ENCODE data around the gene ITGBL1. TPM values are rescaled to one million over a fixed set of nuclear protein-coding genes. Genes with fewer than 3 reads are reported as not detected.

The ITGBL1 gene
- total and polyA plus RNA-seq, 2 of the 8 experiments (the other 6 are each of a cell fraction or from before 2014, with no cell fraction given) = not detected

DNA sequence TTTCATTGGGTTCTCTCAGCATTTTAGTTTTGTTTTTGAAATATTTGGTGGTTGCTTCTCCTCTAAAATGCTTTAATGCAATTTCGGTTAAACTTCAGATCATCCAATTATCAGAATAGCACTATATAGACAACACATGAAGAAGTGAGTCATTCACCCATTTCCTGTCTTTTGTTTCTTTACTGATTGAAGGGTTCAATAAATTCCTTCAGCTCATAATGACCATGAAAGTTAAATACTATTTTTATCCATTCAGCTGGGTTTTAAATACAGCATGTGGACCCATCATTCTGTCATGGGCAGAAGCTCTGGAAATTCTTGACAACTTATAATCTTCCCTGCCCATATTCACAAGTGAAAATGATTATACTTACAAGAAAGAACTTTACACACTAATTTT, 187.2 kb downstream of the ITGBL1 start:
- Histone ChIP-seq H3K23me2 (ENCODE audit: low read depth, low read length) (no peaks in the 10 kb centered on the region), H3K4ac (replicated peaks; ENCODE audit: insufficient read length, low read depth, low read length) (no peak overlapping the region), H2BK20ac (ENCODE audit: low read length) (no peak overlapping the region), H2AK5ac (ENCODE audit: low read depth, low read length) (no peak overlapping the region), H3K4me3 (ENCODE audit: extremely low read depth in 1 of 4, insufficient read depth in 2 of 4, low read depth in 3 of 4, low read length in 4 of 4) (no peak overlapping the region), H2BK15ac (ENCODE audit: low read length) (no peak overlapping the region), H3K18ac (ENCODE audit: extremely low read depth, low read length) (no peak overlapping the region), H3K27ac (ENCODE audit: low read depth, low read length) (no peak overlapping the region), H3K14ac (ENCODE audit: insufficient read length) (no peak overlapping the region), H2BK5ac (ENCODE audit: low read depth, low read length) (no peak overlapping the region), H3K4me2 (ENCODE audit: insufficient read depth in 1 of 2, low read depth in 2 of 2, low read length in 2 of 2) (no peak overlapping the region), H2AFZ (ENCODE audit: low read length) (no peak overlapping the region), H2BK120ac (replicated peaks; ENCODE audit: low read depth, low read length) (no peak overlapping the region), H3K56ac (replicated peaks; ENCODE audit: insufficient read length, low read depth, low read length) (no peak overlapping the region), H3K36me3 (ENCODE audit: control insufficient read depth in 2 of 4, insufficient read depth in 4 of 4, low read length in 3 of 4) (no peaks in the 10 kb centered on the region), H2BK12ac (ENCODE audit: low read depth, low read length) (no peak overlapping the region), H3K79me2 (ENCODE audit: control insufficient read depth in 1 of 2, insufficient read depth in 2 of 2, low read length in 2 of 2) (no peaks in the 10 kb centered on the region), H3K79me1 (ENCODE audit: low read depth, low read length) (no peaks in the 10 kb centered on the region), H3K27me3 (replicated peaks in 1 of 4; ENCODE audit: control insufficient read depth in 3 of 4, extremely low read depth in 1 of 4, insufficient read depth in 3 of 4, low read length in 3 of 4) (no peaks in the 10 kb centered on the region), H3K9ac (replicated peaks in 1 of 4; ENCODE audit: extremely low read depth in 1 of 4, low read depth in 3 of 4, low read length in 3 of 4) (no peak overlapping the region), H3K9me3 (ENCODE audit: insufficient read depth in 2 of 2, low read depth in 1 of 2, low read length in 1 of 2) (no peaks in the 10 kb centered on the region), H4K20me1 (replicated peaks in 1 of 2; ENCODE audit: control insufficient read depth in 1 of 2, insufficient read depth in 2 of 2, low read length in 2 of 2) (no peaks in the 10 kb centered on the region), H4K8ac (ENCODE audit: extremely low read depth, insufficient read depth, low read length) (no peak overlapping the region), H3K4me1 (replicated peaks in 1 of 4; ENCODE audit: control insufficient read depth in 3 of 4, insufficient read depth in 4 of 4, low read length in 3 of 4) (no peaks in the 10 kb centered on the region), H4K91ac (replicated peaks; ENCODE audit: insufficient read length, low read length) (no peak overlapping the region), H3K23ac (ENCODE audit: insufficient read length) (no peak overlapping the region), H4K5ac (ENCODE audit: insufficient read length, low read depth, low read length) (no peak overlapping the region)
- DNase-seq (ENCODE audit: low read depth in 1 of 2, low spot score in 2 of 2) = no peak
- FAIRE-seq = no peak
- WGBS, 2 experiments (ENCODE audit: extremely low coverage in 1 of 2, insufficient coverage in 1 of 2, insufficient read length in 1 of 2, insufficient replicate concordance in 2 of 2, low coverage in 1 of 2, low lambda C conversion rate in 2 of 2, missing lambda C conversion rate in 1 of 2) = 95% methylated on average over 1 of the region's 1 CpG; no CpG with 5 or more reads in 1 of the 2 experiments
- CTCF ChIA-PET (ENCODE audit: partially characterized antibody) = no interaction called here
- POLR2A ChIA-PET (ENCODE audit: partially characterized antibody) = no interaction called here
- TF ChIP-seq CBX8 (IDR thresholded peaks at IDR 0.05; ENCODE audit: borderline replicate concordance, low read depth, low read length) (no peak), TCF12 (IDR thresholded peaks at IDR 0.05; ENCODE audit: low read depth, low read length) (no peak), ZNF274 (IDR thresholded peaks at IDR 0.05; ENCODE audit: borderline replicate concordance, extremely low read depth, low read length) (no peak), BACH1 (IDR thresholded peaks at IDR 0.05; ENCODE audit: low read length) (no peak), KDM4A (IDR thresholded peaks at IDR 0.05; ENCODE audit: low read depth, low read length, severe bottlenecking) (no peak), POU5F1 (IDR thresholded peaks at IDR 0.05; ENCODE audit: low read depth, low read length) (no peak)
- TF ChIP-seq, protein P1, sequence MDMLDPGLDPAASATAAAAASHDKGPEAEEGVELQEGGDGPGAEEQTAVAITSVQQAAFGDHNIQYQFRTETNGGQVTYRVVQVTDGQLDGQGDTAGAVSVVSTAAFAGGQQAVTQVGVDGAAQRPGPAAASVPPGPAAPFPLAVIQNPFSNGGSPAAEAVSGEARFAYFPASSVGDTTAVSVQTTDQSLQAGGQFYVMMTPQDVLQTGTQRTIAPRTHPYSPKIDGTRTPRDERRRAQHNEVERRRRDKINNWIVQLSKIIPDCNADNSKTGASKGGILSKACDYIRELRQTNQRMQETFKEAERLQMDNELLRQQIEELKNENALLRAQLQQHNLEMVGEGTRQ (IDR thresholded peaks at IDR 0.05; ENCODE audit: low read length) = no peak
- TF ChIP-seq, protein P2, sequence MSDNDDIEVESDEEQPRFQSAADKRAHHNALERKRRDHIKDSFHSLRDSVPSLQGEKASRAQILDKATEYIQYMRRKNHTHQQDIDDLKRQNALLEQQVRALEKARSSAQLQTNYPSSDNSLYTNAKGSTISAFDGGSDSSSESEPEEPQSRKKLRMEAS (IDR thresholded peaks at IDR 0.05) = no peak
